HG03108 (cell line): ENCODE results near the gene CDKN3.
"Not testable (repeated sequence)": the region's sequence is repeated elsewhere in the genome, so short reads cannot be mapped to it uniquely, and the experiment has no call there.

Experiments
- ATAC-seq: cut with Tn5 transposase; IDR thresholded peaks from one replicate; pipeline ENCODE4 v1.9.1; 2021; ENCODE audit warnings: moderate library complexity; ENCODE audit not compliant: unreplicated experiment

CDKN3 gene

DNA sequence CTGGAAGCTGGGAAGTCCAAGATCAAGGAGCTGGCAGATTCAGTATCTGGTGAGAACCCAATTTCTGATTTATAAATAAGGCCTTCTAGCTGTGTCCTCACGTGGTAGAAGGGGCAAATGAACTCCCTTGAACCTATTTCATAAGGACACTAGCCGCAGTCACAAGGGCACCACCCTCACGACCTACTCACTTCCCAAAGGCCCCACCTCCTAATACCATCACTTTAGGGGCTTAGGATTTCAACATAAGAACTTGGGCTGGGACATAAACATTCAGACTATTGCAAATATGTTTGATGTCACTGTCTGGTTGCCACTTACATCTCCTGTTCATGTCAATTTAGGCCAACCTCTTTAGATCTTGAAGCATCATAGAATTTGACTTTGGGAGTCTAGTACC, 55.2 kb downstream of the CDKN3 start:
- ATAC-seq: no peak

- no peak for ATAC-seq
These were observed 56.4 kb downstream of the CDKN3 start for GRCh38 chr14:54453252-54453651.

- ATAC-seq: not testable (repeated sequence)
These were observed 57.2 kb downstream of the CDKN3 start for GRCh38 chr14:54453990-54454389.

DNA sequence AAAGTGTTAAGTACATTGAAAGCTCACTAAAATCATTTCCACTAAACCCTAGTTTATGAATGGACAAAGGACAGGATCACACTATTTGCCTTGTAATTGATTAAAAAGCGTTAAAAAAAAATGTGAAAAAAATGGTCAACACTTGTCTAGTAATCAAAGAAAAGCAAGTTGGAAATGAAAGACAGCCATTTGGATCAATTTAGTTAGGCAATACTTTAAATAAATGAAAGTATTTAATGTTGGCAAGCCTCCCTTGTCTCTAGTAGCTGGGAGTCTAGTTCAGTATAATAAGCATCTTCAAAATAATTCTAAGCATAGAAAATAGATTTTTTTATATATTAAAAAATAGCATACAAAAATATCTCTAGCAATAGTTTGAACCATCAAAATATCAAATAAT, 58.6 kb downstream of the CDKN3 start:
- ATAC-seq: no peak

DNA sequence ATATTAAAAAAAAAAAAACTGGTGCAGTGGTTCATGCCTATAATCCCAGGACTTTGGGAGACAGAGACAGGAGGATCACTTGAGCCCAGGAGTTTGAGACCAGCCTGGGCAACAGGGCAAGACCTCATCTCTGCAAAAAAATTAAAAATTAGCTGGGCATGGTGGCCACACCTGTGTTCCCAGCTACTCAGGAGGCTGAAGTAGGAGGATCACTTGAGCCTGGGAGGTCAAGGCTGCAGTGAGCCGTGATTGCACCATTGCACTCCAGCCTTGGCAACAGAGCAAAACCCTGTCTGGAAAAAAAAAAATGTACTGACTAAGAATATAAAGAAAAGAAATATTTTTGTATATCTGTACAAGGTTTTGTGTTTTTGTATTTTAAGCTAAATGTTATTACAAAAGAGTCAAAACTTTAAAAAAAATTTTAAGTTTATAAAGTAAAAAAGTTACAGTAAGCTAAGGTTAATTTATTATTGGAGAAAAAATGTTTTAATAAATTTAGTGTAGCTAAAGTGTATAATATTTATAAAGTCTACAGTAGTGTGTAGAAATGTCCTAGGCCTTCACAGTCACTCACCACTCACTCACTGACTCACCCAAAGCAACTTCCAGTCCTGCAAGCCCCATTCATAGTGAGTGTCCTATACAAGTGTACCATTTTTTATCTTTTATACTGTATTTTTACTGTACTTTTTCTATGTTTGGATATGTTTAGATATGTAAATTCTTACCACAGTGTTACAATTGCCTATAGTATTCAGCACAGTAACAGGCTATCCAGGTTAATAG, 60.2 kb downstream of the CDKN3 start:
- not testable (repeated sequence) for ATAC-seq

- no peak for ATAC-seq
These were observed 60.8 kb downstream of the CDKN3 start for GRCh38 chr14:54457609-54457996.

DNA sequence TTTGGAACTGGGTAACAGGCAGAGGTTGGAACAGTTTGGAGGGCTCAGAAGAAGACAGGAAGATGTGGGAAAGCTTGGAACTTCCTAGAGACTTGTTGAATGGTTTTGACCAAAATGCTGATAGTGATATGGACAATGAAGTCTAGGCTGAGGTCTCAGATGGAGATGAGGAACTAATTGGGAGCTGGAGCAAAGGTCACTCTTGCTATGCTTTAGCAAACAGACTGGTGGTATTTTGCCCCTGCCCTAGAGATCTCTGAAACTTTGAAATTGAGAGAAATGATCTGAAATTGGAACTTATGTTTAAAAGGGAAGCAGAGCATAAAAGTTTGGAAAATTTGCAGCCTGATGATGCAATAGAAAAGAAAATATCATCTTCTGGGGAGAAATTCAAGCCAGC, 61.7 kb downstream of the CDKN3 start:
- ATAC-seq: not testable (repeated sequence)

DNA sequence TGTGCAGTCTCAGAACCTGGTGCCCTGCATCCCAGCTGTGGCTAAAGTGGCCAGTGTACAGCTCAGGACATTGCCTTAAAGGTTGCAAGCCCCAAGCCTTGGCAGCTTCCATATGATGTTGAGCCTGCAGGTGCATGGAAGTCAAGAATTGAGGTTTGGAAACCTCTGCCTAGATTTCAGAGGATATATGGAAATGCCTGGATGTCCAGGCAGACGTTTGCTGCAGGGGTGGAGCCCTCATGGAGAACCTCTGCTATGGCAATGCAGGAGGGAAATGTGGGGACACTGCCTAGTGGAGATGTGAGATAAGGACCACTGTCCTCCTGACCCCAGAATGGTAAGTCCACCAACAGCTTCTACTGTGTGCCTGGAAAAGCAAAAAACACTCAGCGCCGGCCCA, 62.3 kb downstream of the CDKN3 start:
- no peak for ATAC-seq

DNA sequence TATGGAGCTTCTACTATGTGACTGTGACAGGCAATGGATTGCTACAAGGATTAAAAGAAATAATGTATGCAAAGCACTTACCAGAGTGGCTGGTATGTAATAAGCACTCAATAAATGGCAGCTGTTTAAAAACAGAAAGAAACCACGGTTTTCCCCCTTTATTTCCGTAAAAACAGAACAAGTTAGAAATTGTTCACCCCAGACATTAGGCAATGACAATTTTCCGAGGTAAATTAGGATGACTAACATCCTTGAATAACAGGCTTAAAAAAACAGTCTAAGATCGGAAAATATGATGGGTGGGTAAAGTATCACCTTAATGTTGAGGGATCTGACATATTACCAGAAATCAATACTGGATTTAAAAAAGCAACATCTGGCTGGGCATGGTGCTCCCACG, 65.2 kb downstream of the CDKN3 start:
- no peak for ATAC-seq

DNA sequence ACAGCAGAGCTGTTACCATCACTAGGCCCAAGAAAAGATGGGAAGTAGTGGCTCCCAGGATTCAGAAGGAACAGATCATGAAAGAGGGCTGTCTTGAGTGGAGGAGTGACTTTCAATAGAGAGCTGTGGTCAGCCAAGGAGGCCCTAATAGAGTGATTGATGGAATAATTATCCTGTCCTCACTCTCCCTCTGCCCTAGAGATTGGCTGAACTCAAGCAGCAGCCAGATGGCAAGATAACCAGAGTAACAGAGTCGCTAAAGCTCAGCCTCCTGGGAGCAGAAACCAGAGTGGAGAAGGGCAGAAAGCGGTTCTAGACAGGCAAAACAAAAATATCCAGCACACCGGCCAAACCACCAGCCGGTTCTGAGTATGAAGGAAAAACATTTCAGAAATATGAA, 68.8 kb downstream of the CDKN3 start:
- ATAC-seq: no peak

DNA sequence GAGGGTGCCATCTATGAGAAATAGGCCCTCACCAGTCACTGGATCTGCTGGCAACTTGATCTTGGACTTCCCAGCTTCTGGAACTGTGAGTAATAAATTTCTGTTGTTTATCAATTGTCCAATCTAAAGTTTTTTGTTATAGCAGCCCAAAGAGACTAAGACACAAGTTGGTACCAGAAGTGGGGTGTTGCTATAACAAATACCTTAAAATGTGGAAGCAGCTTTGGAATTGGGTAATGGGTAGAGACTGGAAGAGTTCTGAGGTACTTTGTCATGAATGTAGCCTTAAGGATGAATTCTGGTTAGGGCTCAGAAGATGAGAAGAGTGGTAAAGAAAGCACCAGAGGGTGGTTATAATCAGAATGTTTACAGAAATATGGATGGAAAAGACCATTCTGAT, 70.5 kb downstream of the CDKN3 start:
- no peak for ATAC-seq
